Ovary (tissue), 9 donors: ENCODE results near the gene FRMPD2. TPM values are rescaled to one million over a fixed set of nuclear protein-coding genes. Genes with fewer than 3 reads are reported as not detected.

Source experiments
- DNase-seq, 5 donors: peaks; one replicate each; pipeline ENCODE4 v3.0.0-alpha.2; 2019 to 2020
- H3K27ac ChIP-seq, 2 donors: fragments of 200-600 bp; one replicate each; pipeline versions ENCODE4 v1.5.1 to v1.8.0; 2019 to 2022
- H3K27me3 ChIP-seq: fragments of 200-600 bp; one replicate; pipeline ENCODE4 v1.8.0; 2022
- H3K36me3 ChIP-seq: fragments of 200-600 bp; sonication (generic); one replicate; pipeline ENCODE4 v1.5.1; 2019
- H3K4me1 ChIP-seq: one replicate; pipeline ENCODE4 v1.8.1; 2013; ENCODE audit warnings: mild to moderate bottlenecking, moderate library complexity; ENCODE audit not compliant: insufficient read depth
- H3K4me3 ChIP-seq: fragments of 200-600 bp; sonication (generic); one replicate; pipeline ENCODE4 v1.5.1; 2017
- H3K9me3 ChIP-seq, 2 donors: fragments of 200-600 bp in 1 of 2; sonication (generic) in 1 of 2; one replicate each; pipeline versions ENCODE4 v1.5.1 to v1.8.1; 2013 to 2019; ENCODE audit warnings: mild to moderate bottlenecking in 1 of 2, moderate library complexity in 1 of 2
- EP300 ChIP-seq: sonication (generic); formaldehyde crosslinking; IDR thresholded peaks from one replicate; pipeline ENCODE4 v1.6.1; 2017; ENCODE audit warnings: antibody characterized with exemption
- POLR2A ChIP-seq: fragments of 450-650 bp; IDR thresholded peaks from one replicate; pipeline ENCODE4 v1.6.1; 2017; ENCODE audit warnings: antibody characterized with exemption, mild to moderate bottlenecking, moderate library complexity
- WGBS, 3 donors: extraction: QIAGEN DNeasy Blood & Tissue Kit in 1 of 3; methylation state at CpG; one replicate each; pipeline versions ENCODE4 v1.1.5 to v1.1.7; 2013 to 2017; 5-methylcytosine and 5-hydroxymethylcytosine counted together
- intact Hi-C, 4 donors: fragments of 100-400 bp; cut with DNase I; formaldehyde crosslinking; loops; one replicate each; pipeline versions ENCODE4 v1.11.0 to v1.15.1; 2022 to 2023
- polyA plus RNA-seq, 2 donors: library from polyadenylated mRNA; stranded (reverse); fragments of 200-250 nt in 1 of 2; fragments of 350-450 nt in 1 of 2; fragmentation: Illumina TruSeq in 1 of 2; extraction: RNeasy Lipid Tissue Mini Kit (QIAGEN cat#74804) in 1 of 2; gene quantifications; one replicate each; pipeline ENCODE4 v1.2.3, GENCODE V29; 2013 to 2014
- total RNA-seq, 7 donors: library from RNA; depleted of rRNA in 2 of 7; stranded (reverse); fragments of >200 nt in 2 of 7; fragmentation: NEBNext Ultra II Directional in 3 of 7; extraction: Animal tissue kit (Norgen Biotek cat#: 25700) in 3 of 7; gene quantifications; one replicate each; pipeline versions ENCODE4 v1.1.0 to v1.2.4, GENCODE V29; 2016 to 2023
- TF ChIP-seq, protein P1 (sequence below), 3 donors: fragments of 450-650 bp in 2 of 3; fragments of 200-600 bp in 1 of 3; IDR thresholded peaks; one replicate each; pipeline versions ENCODE4 v1.5.1 to v1.8.0; 2016 to 2022; ENCODE audit warnings: antibody characterized with exemption in 3 of 3, mild to moderate bottlenecking in 1 of 3
- donor health status: DM: no; HTN: no; CAD: no; lungs with moderate emphysema.
- donor health status: DM: no; HTN: no; CAD: no.
- donor health status: Bipolar disorder and iron deficiency.
- donor health status: DM: yes; HTN: yes; CAD: no.
- donor health status: DM: no; HTN: no; CAD: no.
- donor health status: DM: yes; HTN: yes; CAD: no.

Gene FRMPD2
- total and polyA plus RNA-seq, 9 donors, result 0.15 to 11.8 (median 0.69) TPM; not detected in 3

GRCh38 chr10:48253970-48254657 is 20.4 kb downstream of the FRMPD2 start:
- Histone ChIP-seq H3K4me1 (peaks cover 1% of the 10 kb centered on the region), H3K4me3 (no peak overlapping the region), H3K36me3 (no peaks in the 10 kb centered on the region), H3K27me3 (no peaks in the 10 kb centered on the region), H3K9me3 (no peaks in the 10 kb centered on the region), H3K27ac (no peak overlapping the region)
- no peak for DNase-seq
- 85 to 90% (median 89%) methylated on average over 9 of the region's 9 CpGs for WGBS, 3 donors
- intact Hi-C loops, result no loop called here
- TF ChIP-seq, protein P1, sequence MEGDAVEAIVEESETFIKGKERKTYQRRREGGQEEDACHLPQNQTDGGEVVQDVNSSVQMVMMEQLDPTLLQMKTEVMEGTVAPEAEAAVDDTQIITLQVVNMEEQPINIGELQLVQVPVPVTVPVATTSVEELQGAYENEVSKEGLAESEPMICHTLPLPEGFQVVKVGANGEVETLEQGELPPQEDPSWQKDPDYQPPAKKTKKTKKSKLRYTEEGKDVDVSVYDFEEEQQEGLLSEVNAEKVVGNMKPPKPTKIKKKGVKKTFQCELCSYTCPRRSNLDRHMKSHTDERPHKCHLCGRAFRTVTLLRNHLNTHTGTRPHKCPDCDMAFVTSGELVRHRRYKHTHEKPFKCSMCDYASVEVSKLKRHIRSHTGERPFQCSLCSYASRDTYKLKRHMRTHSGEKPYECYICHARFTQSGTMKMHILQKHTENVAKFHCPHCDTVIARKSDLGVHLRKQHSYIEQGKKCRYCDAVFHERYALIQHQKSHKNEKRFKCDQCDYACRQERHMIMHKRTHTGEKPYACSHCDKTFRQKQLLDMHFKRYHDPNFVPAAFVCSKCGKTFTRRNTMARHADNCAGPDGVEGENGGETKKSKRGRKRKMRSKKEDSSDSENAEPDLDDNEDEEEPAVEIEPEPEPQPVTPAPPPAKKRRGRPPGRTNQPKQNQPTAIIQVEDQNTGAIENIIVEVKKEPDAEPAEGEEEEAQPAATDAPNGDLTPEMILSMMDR (IDR thresholded peaks at IDR 0.05), result no peak
- TF ChIP-seq POLR2A, result no peak
- no peak for TF ChIP-seq EP300

DNA sequence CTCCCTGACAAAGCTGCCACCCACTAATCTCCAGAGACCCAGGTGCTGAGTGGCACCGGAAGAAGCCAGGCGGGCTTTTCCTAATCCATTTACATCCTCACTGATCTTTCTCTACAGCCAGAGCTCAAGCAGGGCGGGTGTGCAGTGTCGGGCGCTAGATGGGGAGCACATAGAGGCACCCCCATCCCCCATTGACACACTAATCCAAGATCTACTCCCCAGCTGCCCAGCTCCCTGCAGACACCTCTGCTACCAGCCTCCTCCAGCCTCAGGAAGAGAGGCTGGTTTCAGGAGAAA is 22.2 kb downstream of the FRMPD2 start:
- Histone ChIP-seq H3K36me3 (no peaks in the 10 kb centered on the region), H3K27ac (no peak overlapping the region), H3K27me3 (no peaks in the 10 kb centered on the region), H3K9me3 (no peaks in the 10 kb centered on the region), H3K4me1 (peaks cover 3% of the 10 kb centered on the region), H3K4me3 (no peak overlapping the region)
- WGBS, 3 donors, result 88 to 95% (median 92%) methylated on average over 5 of the region's 5 CpGs
- DNase-seq, result no peak
- intact Hi-C loops, result no loop called here
- TF ChIP-seq EP300 (no peak), POLR2A (no peak)
- TF ChIP-seq, protein P1 (IDR thresholded peaks at IDR 0.05), result no peak

- Histone ChIP-seq H3K4me1 (peaks cover 3% of the 10 kb centered on the region), H3K36me3 (no peaks in the 10 kb centered on the region), H3K27me3 (no peaks in the 10 kb centered on the region), H3K4me3 (no peak overlapping the region), H3K27ac (no peak overlapping the region), H3K9me3 (no peaks in the 10 kb centered on the region)
- TF ChIP-seq EP300 (no peak), POLR2A (no peak)
- TF ChIP-seq, protein P1 (IDR thresholded peaks at IDR 0.05), result no peak
- no peak for DNase-seq
- intact Hi-C loops, result no loop called here
- 52 to 58% (median 58%) methylated on average over 13 of the region's 13 CpGs for WGBS, 3 donors
These were observed 22.8 kb downstream of the FRMPD2 start for GRCh38 chr10:48251525-48252353.

GRCh38 chr10:48251152-48251524 is 23.4 kb downstream of the FRMPD2 start:
- no peaks in the 10 kb centered on the region for H3K9me3 ChIP-seq
- H3K36me3 ChIP-seq, result no peaks in the 10 kb centered on the region
- no peak overlapping the region for H3K4me3 ChIP-seq
- intact Hi-C loops, result no loop called here
- H3K27me3 ChIP-seq, result no peaks in the 10 kb centered on the region
- H3K4me1 ChIP-seq, result peaks cover 3% of the 10 kb centered on the region
- DNase-seq, result no peak
- TF ChIP-seq EP300 (no peak), POLR2A (no peak)
- TF ChIP-seq, protein P1 (IDR thresholded peaks at IDR 0.05), result no peak
- H3K27ac ChIP-seq, result no peak overlapping the region
